HCT116 (cell line): ENCODE data around the gene SCD5.
A peak's percentile ranks its signal among the peaks of the same experiment; 100 is the strongest.

Source experiments
- CBX3 ChIP-seq: IDR thresholded peaks from 2 replicates; pipeline ENCODE4 v1.6.1; 2012; ENCODE audit warnings: low read depth
- CEBPB ChIP-seq: IDR thresholded peaks from 2 replicates; pipeline ENCODE4 v1.6.1; 2012; ENCODE audit warnings: low read depth
- EGR1 ChIP-seq: IDR thresholded peaks from 2 replicates; pipeline ENCODE4 v1.6.1; 2012; ENCODE audit warnings: low read depth
- ELF1 ChIP-seq: IDR thresholded peaks from 2 replicates; pipeline ENCODE4 v1.6.1; 2012; ENCODE audit warnings: low read depth, borderline replicate concordance
- EZH2phosphoT487 ChIP-seq: fragments of 200-600 bp; IDR thresholded peaks from 2 replicates; pipeline ENCODE4 v1.6.1; 2018; ENCODE audit warnings: antibody characterized with exemption, borderline replicate concordance
- FOSL1 ChIP-seq: IDR thresholded peaks from 2 replicates; pipeline ENCODE4 v1.6.1; 2012; ENCODE audit warnings: low read depth
- POLR2A ChIP-seq: IDR thresholded peaks from 2 replicates; pipeline ENCODE4 v1.7.0; 2011; ENCODE audit warnings: borderline replicate concordance; ENCODE audit not compliant: insufficient read depth, insufficient read length; ENCODE audit errors: extremely low read depth
- POLR2AphosphoS5 ChIP-seq: IDR thresholded peaks from 2 replicates; pipeline ENCODE4 v1.6.1; 2011; ENCODE audit warnings: mild to moderate bottlenecking, low read depth, low read length, moderate library complexity
- ZNF274 ChIP-seq: fragments of 200-500 bp; sonication (Bioruptor generic); IDR thresholded peaks from 2 replicates; pipeline ENCODE4 v1.6.1; 2014; ENCODE audit warnings: mild to moderate bottlenecking, low read depth, low read length, inconsistent platforms
- TF ChIP-seq, protein P1 (sequence below), 3 experiments: fragments of 200-600 bp in 1 of 3; sonication (generic) in 1 of 3; IDR thresholded peaks in 2 of 3; conservative IDR thresholded peaks in 1 of 3; 2 replicates each; pipeline ENCODE4 v1.5.1; 2012 to 2017; ENCODE audit warnings: low read depth in 2 of 3, low read length in 2 of 3, antibody characterized with exemption in 1 of 3, borderline replicate concordance in 1 of 3, control low read depth in 1 of 3, mild to moderate bottlenecking in 1 of 3, mixed read lengths in 1 of 3, mixed run types in 1 of 3, moderate library complexity in 1 of 3; ENCODE audit not compliant: insufficient read depth in 1 of 3
- TF ChIP-seq, protein P2 (sequence below): IDR thresholded peaks from 2 replicates; pipeline ENCODE4 v1.6.1; 2011; ENCODE audit warnings: mild to moderate bottlenecking, low read length, moderate library complexity; ENCODE audit not compliant: insufficient replicate concordance; ENCODE audit errors: extremely low read depth
- TF ChIP-seq, protein P3 (sequence below): IDR thresholded peaks from 2 replicates; pipeline ENCODE4 v1.6.1; 2012; ENCODE audit warnings: low read depth

DNA sequence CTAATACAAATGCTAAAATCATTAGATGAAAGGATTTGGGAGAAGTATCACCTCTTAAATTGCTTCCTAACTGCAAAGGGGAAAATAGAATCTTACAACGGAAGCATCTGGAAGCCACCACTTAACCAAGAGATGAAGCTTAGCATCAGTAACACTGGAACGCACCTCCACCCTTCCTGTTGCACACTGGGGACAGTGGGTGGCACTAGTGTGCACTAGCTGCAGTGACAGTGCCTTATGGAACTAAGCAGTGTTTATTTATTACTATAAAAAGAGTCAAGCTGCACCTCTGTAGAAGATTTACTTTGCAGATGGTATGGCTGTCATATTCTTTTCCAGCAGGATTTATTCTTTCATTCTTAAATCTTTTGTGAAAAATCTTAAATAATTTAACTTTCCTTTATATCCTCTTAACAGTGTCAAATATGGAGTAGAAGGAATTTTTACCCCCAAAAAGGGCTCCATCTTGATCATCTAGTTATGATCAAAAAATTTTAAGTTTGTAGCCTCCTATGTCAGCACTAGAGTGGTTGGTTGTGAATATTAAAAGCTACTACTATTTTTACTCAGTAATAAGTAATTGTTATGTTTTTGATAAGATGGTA is 76.7 kb downstream of the SCD5 start:
- TF ChIP-seq, protein P1, sequence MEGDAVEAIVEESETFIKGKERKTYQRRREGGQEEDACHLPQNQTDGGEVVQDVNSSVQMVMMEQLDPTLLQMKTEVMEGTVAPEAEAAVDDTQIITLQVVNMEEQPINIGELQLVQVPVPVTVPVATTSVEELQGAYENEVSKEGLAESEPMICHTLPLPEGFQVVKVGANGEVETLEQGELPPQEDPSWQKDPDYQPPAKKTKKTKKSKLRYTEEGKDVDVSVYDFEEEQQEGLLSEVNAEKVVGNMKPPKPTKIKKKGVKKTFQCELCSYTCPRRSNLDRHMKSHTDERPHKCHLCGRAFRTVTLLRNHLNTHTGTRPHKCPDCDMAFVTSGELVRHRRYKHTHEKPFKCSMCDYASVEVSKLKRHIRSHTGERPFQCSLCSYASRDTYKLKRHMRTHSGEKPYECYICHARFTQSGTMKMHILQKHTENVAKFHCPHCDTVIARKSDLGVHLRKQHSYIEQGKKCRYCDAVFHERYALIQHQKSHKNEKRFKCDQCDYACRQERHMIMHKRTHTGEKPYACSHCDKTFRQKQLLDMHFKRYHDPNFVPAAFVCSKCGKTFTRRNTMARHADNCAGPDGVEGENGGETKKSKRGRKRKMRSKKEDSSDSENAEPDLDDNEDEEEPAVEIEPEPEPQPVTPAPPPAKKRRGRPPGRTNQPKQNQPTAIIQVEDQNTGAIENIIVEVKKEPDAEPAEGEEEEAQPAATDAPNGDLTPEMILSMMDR (IDR thresholded peaks at IDR 0.05 in 2 of 3, conservative IDR thresholded peaks at IDR 0.05 in 1 of 3; ENCODE audit: borderline replicate concordance in 1 of 3, insufficient read depth in 1 of 3, low read depth in 2 of 3, low read length in 2 of 3), result peak; percentile 37 to 74 (median 63); a peak in 5 of 6 replicates
- TF ChIP-seq, protein P2, sequence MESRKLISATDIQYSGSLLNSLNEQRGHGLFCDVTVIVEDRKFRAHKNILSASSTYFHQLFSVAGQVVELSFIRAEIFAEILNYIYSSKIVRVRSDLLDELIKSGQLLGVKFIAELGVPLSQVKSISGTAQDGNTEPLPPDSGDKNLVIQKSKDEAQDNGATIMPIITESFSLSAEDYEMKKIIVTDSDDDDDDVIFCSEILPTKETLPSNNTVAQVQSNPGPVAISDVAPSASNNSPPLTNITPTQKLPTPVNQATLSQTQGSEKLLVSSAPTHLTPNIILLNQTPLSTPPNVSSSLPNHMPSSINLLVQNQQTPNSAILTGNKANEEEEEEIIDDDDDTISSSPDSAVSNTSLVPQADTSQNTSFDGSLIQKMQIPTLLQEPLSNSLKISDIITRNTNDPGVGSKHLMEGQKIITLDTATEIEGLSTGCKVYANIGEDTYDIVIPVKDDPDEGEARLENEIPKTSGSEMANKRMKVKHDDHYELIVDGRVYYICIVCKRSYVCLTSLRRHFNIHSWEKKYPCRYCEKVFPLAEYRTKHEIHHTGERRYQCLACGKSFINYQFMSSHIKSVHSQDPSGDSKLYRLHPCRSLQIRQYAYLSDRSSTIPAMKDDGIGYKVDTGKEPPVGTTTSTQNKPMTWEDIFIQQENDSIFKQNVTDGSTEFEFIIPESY, result no peak
- TF ChIP-seq POLR2A, result no peak
- TF ChIP-seq ZNF274, result no peak
- no peak for TF ChIP-seq ELF1
- no peak for TF ChIP-seq EGR1
- no peak for TF ChIP-seq POLR2AphosphoS5
- TF ChIP-seq, protein P3, sequence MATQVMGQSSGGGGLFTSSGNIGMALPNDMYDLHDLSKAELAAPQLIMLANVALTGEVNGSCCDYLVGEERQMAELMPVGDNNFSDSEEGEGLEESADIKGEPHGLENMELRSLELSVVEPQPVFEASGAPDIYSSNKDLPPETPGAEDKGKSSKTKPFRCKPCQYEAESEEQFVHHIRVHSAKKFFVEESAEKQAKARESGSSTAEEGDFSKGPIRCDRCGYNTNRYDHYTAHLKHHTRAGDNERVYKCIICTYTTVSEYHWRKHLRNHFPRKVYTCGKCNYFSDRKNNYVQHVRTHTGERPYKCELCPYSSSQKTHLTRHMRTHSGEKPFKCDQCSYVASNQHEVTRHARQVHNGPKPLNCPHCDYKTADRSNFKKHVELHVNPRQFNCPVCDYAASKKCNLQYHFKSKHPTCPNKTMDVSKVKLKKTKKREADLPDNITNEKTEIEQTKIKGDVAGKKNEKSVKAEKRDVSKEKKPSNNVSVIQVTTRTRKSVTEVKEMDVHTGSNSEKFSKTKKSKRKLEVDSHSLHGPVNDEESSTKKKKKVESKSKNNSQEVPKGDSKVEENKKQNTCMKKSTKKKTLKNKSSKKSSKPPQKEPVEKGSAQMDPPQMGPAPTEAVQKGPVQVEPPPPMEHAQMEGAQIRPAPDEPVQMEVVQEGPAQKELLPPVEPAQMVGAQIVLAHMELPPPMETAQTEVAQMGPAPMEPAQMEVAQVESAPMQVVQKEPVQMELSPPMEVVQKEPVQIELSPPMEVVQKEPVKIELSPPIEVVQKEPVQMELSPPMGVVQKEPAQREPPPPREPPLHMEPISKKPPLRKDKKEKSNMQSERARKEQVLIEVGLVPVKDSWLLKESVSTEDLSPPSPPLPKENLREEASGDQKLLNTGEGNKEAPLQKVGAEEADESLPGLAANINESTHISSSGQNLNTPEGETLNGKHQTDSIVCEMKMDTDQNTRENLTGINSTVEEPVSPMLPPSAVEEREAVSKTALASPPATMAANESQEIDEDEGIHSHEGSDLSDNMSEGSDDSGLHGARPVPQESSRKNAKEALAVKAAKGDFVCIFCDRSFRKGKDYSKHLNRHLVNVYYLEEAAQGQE, result no peak
- TF ChIP-seq CBX3, result no peak
- no peak for TF ChIP-seq EZH2phosphoT487
- TF ChIP-seq CEBPB, result no peak
- no peak for TF ChIP-seq FOSL1
